DOHH2 (cell line): ENCODE measurements around the gene MAPRE3.

Experiments used
- CTCF ChIP-seq: fragments of 200-600 bp; sonication (generic); IDR thresholded peaks from one replicate; pipeline ENCODE4 v1.5.1; 2014; ENCODE audit warnings: antibody characterized with exemption, mild to moderate bottlenecking, low read depth, low read length; ENCODE audit not compliant: poor library complexity, severe bottlenecking
- EZH2phosphoT487 ChIP-seq: fragments of 200-600 bp; sonication (generic); IDR thresholded peaks from 2 replicates; pipeline ENCODE4 v1.6.1; 2017; ENCODE audit warnings: borderline replicate concordance, mild to moderate bottlenecking, antibody characterized with exemption, low read length, moderate library complexity, mixed read lengths

GRCh38 chr2:26936855-26937254 is 33.6 kb upstream of the MAPRE3 start:
- TF ChIP-seq CTCF (no peak), EZH2phosphoT487 (no peak)
